K562 (cell line): ENCODE measurements around the gene MCFD2. TPM values are rescaled to one million over a fixed set of nuclear protein-coding genes. Genes with fewer than 3 reads are reported as not detected.

Source experiments
- ATAC-seq: fragments of 200-7000 bp; cut with Tn5 transposase; 3 replicates; pipeline ENCODE4 v1.9.1; 2020; ENCODE audit warnings: moderate library complexity
- BruUV-seq: library from RNA; stranded (reverse); fragments of 400-500 nt; replicated peaks from 2 replicates; lab custom pipeline; 2021; lab: Mats Ljungman, UMichigan
- CTCF ChIA-PET: fragments of 300-600 bp; formaldehyde crosslinking; extraction: SDS; loops from one replicate; lab custom pipeline; 2021; ENCODE audit warnings: low intra/inter-chr PET ratio; lab: Yijun Ruan, JAX
- POLR2A ChIA-PET: fragments of 300-600, 350-650 bp; sonication (Branson Sonifier 250); formaldehyde crosslinking; extraction: SDS; loops from one replicate; lab custom pipeline; 2021; ENCODE audit warnings: antibody characterized with exemption, inconsistent platforms; lab: Yijun Ruan, JAX
- DNase-seq, 4 experiments: peaks; one replicate each; pipeline versions ENCODE4 v3.0.0 to v3.0.0-alpha.2; 2011 to 2018; ENCODE audit warnings: low spot score in 3 of 4, mixed read lengths in 3 of 4; ENCODE audit errors: extremely low read depth in 1 of 4
- FAIRE-seq: peaks from 2 replicates; lab custom pipeline; 2011; peaks lifted over from hg19 to GRCh38; lab: Jason Lieb, UNC
- H2AFZ ChIP-seq: 2 replicates; pipeline ENCODE4 v1.6.0; 2011; ENCODE audit warnings: low read depth, low read length, control low read depth, inconsistent platforms
- H3K27ac ChIP-seq: fragments of 200-600 bp; 3 replicates; pipeline ENCODE4 v1.8.0; 2011; ENCODE audit warnings: low read depth, mild to moderate bottlenecking, control low read depth, inconsistent platforms, low read length, moderate library complexity, mixed read lengths; ENCODE audit errors: extremely low read depth
- H3K27me3 ChIP-seq, 2 experiments: fragments of 300-600 bp in 1 of 2; 2 replicates in 1 of 2; 3 replicates in 1 of 2; pipeline versions ENCODE4 v1.6.0 to v1.8.0; 2011; ENCODE audit warnings: inconsistent platforms in 2 of 2, low read length in 2 of 2, mild to moderate bottlenecking in 1 of 2, mixed read lengths in 1 of 2, moderate library complexity in 1 of 2; ENCODE audit not compliant: control insufficient read depth in 2 of 2, insufficient read depth in 2 of 2
- H3K36me3 ChIP-seq: fragments of 300-600 bp; 3 replicates; pipeline ENCODE4 v1.8.0; 2011; ENCODE audit warnings: mild to moderate bottlenecking, low read length, inconsistent platforms; ENCODE audit not compliant: control insufficient read depth, insufficient read depth
- H3K4me1 ChIP-seq, 2 experiments: fragments of 200-600 bp in 1 of 2; replicated peaks in 1 of 2; 2 replicates in 1 of 2; 3 replicates in 1 of 2; pipeline versions ENCODE4 v1.5.1 to v1.8.0; 2011; ENCODE audit warnings: inconsistent platforms in 2 of 2, low read length in 2 of 2, mild to moderate bottlenecking in 1 of 2, mixed read lengths in 1 of 2, moderate library complexity in 1 of 2; ENCODE audit not compliant: control insufficient read depth in 2 of 2, insufficient read depth in 2 of 2
- H3K4me2 ChIP-seq: 2 replicates; pipeline ENCODE4 v1.6.1; 2011; ENCODE audit warnings: low read length, control low read depth, inconsistent platforms, mixed read lengths; ENCODE audit not compliant: insufficient read depth
- H3K4me3 ChIP-seq: fragments of 200-600 bp; sonication (generic), shearing (Covaris generic); 2 replicates; pipeline ENCODE4 v1.5.1; 2016; ENCODE audit warnings: control low read depth, inconsistent platforms
- H3K79me2 ChIP-seq: fragments of 200-600 bp; 3 replicates; pipeline ENCODE4 v1.8.0; 2011; ENCODE audit warnings: low read length, inconsistent platforms; ENCODE audit not compliant: control insufficient read depth, insufficient read depth
- H3K9ac ChIP-seq, 2 experiments: 2 replicates each; pipeline versions ENCODE4 v1.6.0 to v1.6.1; 2011; ENCODE audit warnings: low read depth in 2 of 2, low read length in 2 of 2, control low read depth in 1 of 2, inconsistent platforms in 1 of 2, mild to moderate bottlenecking in 1 of 2, mixed read lengths in 1 of 2; ENCODE audit not compliant: insufficient read depth in 1 of 2
- H3K9me1 ChIP-seq: one replicate; pipeline ENCODE4 v1.6.0; 2011; ENCODE audit warnings: inconsistent platforms, mild to moderate bottlenecking, low read length, moderate library complexity; ENCODE audit not compliant: control insufficient read depth, insufficient read depth
- H3K9me3 ChIP-seq: replicated peaks from 2 replicates; pipeline ENCODE4 v1.5.1; 2011; ENCODE audit warnings: low read depth, low read length, inconsistent platforms; ENCODE audit not compliant: control insufficient read depth, insufficient read depth
- H4K20me1 ChIP-seq: replicated peaks from 2 replicates; pipeline ENCODE4 v1.6.1; 2011; ENCODE audit warnings: low read length, inconsistent platforms, mixed read lengths; ENCODE audit not compliant: control insufficient read depth, insufficient read depth
- ASH1L ChIP-seq: fragments of 450-650 bp; IDR thresholded peaks from 2 replicates; pipeline ENCODE4 v1.6.1; 2018; ENCODE audit warnings: borderline replicate concordance, mild to moderate bottlenecking, low read depth; ENCODE audit not compliant: partially characterized antibody
- ELF1 ChIP-seq: fragments of 200-800 bp; sonication (Bioruptor generic); IDR thresholded peaks from 2 replicates; pipeline ENCODE4 v1.6.1; 2016; ENCODE audit warnings: missing genetic modification characterization, missing compliant biosample characterization
- ILK ChIP-seq: fragments of 450-650 bp; IDR thresholded peaks from 2 replicates; pipeline ENCODE4 v1.6.1; 2016; ENCODE audit warnings: missing genetic modification characterization, low read depth, mild to moderate bottlenecking, missing compliant biosample characterization, moderate library complexity, borderline replicate concordance
- SFPQ ChIP-seq: fragments of 200-400 bp; formaldehyde crosslinking; IDR thresholded peaks from 2 replicates; pipeline ENCODE4 v1.6.1; 2017; ENCODE audit warnings: mild to moderate bottlenecking, low read depth, low read length, moderate library complexity
- WGBS: fragments of 100-300 bp; shearing (Covaris generic); methylation state at CpG from one replicate; pipeline ENCODE4 v1.1.6; 2016; ENCODE audit warnings: low coverage, mixed read lengths; ENCODE audit not compliant: insufficient coverage; ENCODE audit errors: missing lambda C conversion rate; 5-methylcytosine and 5-hydroxymethylcytosine counted together
- in situ Hi-C: fragments of 300-500 bp; cut with MboI; formaldehyde crosslinking; loops from 4 replicates; pipeline ENCODE4 v1.15.0; 2018; ENCODE audit warnings: inconsistent platforms, mixed read lengths
- intact Hi-C: fragments of 100-400 bp; cut with micrococcal nuclease; formaldehyde crosslinking; loops from 2 replicates; pipeline ENCODE4 v1.14.2; 2022
- polyA plus RNA-seq, 8 experiments: library from polyadenylated mRNA; depleted of rRNA in 4 of 8; stranded (reverse) in 5 of 8; unstranded in 3 of 8; fragments of >200 nt; fragmentation: Nextera tagmentation in 2 of 8; fragmentation: Illumina TruSeq in 1 of 8; extraction: Ambion mirVana in 2 of 8; extraction: Trizol in 1 of 8; gene quantifications; 2 replicates each; pipeline versions ENCODE4 v1.2.1 to v1.2.3, GENCODE V29; 2011 to 2014; ENCODE audit warnings: inconsistent platforms in 1 of 8, missing spikeins in 1 of 8
- total RNA-seq, 7 experiments: library from RNA; depleted of rRNA in 6 of 7; stranded (reverse); fragments of >200 nt in 6 of 7; fragmentation: Illumina TruSeq in 2 of 7; extraction: Trizol in 2 of 7; gene quantifications; 2 replicates each; pipeline versions ENCODE4 v1.2.1 to v1.2.3, GENCODE V29; 2011 to 2021; ENCODE audit warnings: low replicate concordance in 1 of 7

The MCFD2 gene
- total and polyA plus RNA-seq, 9 of the 15 experiments (the other 6 are each of a cell fraction or from before 2014, with no cell fraction given) = 78.6 to 237 (median 123) TPM

DNA sequence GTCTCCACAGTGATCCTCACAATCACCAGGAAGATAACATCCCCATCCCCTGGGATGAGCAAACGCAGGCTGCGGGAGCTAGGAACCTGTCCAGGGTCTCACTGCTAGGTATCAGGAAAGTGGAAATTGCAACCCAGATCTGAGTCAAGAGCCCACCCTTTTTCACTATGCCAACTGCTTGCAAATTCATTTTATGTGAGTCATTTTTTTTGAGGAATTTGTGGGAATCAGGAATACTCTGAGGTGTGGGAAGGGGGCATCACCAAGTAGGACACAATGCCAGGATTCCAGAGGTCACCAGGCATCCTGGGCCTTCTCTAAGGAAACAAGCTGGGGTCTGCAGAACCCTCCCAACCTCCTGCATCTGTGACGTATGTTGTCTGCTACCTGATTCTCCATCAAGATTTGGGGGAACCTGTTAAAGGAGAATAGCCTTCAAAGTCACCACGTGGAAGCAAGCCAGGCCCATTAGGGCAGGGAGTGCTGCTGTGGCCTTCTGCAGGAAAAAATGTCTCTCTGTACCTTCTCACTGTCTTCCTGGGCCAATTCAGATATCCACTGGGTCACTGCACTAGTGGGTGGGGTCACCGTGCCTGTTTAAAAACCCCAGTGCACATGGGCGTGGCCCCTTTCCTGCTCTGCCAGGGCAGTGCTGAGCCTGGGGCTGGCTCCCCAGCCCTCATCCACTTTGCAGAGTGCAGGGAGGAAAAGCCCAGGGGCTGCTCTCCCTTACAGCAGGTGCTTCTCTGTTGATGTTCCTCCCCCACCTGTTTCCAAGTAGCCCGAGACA lies 50.2 kb downstream of the MCFD2 start:
- in situ Hi-C loops = no loop called here
- POLR2A ChIA-PET = interaction anchor here (0.5 to 0.8 kb wide), 2 partner anchors 11 to 33 kb away, joined by 3 read pairs; no protein-coding TSS in a partner anchor
- TF ChIP-seq ELF1 (no peak), SFPQ (no peak), ILK (tag) (no peak), ASH1L (no peak)
- TF ChIP-seq, all 486 proteins: peak for 0
- no peaks in the 10 kb centered on the region for H4K20me1 ChIP-seq
- no peak overlapping the region for H3K9ac ChIP-seq
- no peaks in the 10 kb centered on the region for H3K36me3 ChIP-seq
- H3K4me1 ChIP-seq = peaks cover 0 to 3% of the 10 kb centered on the region in 2 experiments; a peak in 3 of 5 replicates
- 46% methylated on average over 7 of the region's 7 CpGs for WGBS
- no TSS peak for BruUV-seq
- DNase-seq (no peak), FAIRE-seq (no peak), ATAC-seq (no peak)
- no peak overlapping the region for H3K4me2 ChIP-seq
- no peaks in the 10 kb centered on the region for H3K79me2 ChIP-seq
- H3K4me3 ChIP-seq = no peak overlapping the region
- peaks cover 0 to 7% of the 10 kb centered on the region in 2 experiments; a peak in 1 of 5 replicates for H3K27me3 ChIP-seq
- peaks cover 9% of the 10 kb centered on the region; the same call in 1 of the 2 replicates for H3K9me3 ChIP-seq
- CTCF ChIA-PET = no interaction called here
- no peak overlapping the region for H3K27ac ChIP-seq
- no peak overlapping the region for H2AFZ ChIP-seq
- intact Hi-C loops = no loop called here
- H3K9me1 ChIP-seq = no peaks in the 10 kb centered on the region
